Testis (tissue), 3 donors: ENCODE measurements around the gene DEFB132. TPM values are rescaled to one million over a fixed set of nuclear protein-coding genes. Genes with fewer than 3 reads are reported as not detected.
"Not testable (repeated sequence)": the region's sequence is repeated elsewhere in the genome, so short reads cannot be mapped to it uniquely, and the experiment has no call there.

Source experiments
- DNase-seq: peaks from one replicate; pipeline ENCODE4 v3.0.0-alpha.2; 2019
- H3K27ac ChIP-seq, 2 donors: fragments of 200-600 bp; sonication (generic); one replicate each; pipeline ENCODE4 v1.5.1; 2019
- H3K27me3 ChIP-seq: fragments of 200-600 bp; sonication (generic); one replicate; pipeline ENCODE4 v1.5.1; 2019
- H3K36me3 ChIP-seq: fragments of 200-600 bp; sonication (generic); one replicate; pipeline ENCODE4 v1.5.1; 2017; ENCODE audit warnings: low read depth; ENCODE audit errors: missing control alignments
- H3K4me1 ChIP-seq: fragments of 200-600 bp; sonication (generic); one replicate; pipeline ENCODE4 v1.5.1; 2019
- H3K4me3 ChIP-seq, 2 donors: fragments of 200-600 bp; sonication (generic); one replicate each; pipeline ENCODE4 v1.5.1; 2017 to 2019
- H3K9me3 ChIP-seq: fragments of 200-600 bp; sonication (generic); one replicate; pipeline ENCODE4 v1.5.1; 2017
- POLR2A ChIP-seq: fragments of 450-650 bp; IDR thresholded peaks from one replicate; pipeline ENCODE4 v1.6.1; 2017; ENCODE audit warnings: antibody characterized with exemption, mild to moderate bottlenecking, moderate library complexity
- WGBS, 2 donors: methylation state at CpG; one replicate each; pipeline ENCODE4 v1.1.5; 2018; 5-methylcytosine and 5-hydroxymethylcytosine counted together
- intact Hi-C: fragments of 100-400 bp; cut with DNase I; formaldehyde crosslinking; loops from one replicate; pipeline ENCODE4 v1.15.1; 2023; ENCODE audit warnings: low total_unique reads
- polyA plus RNA-seq: library from polyadenylated mRNA; stranded (reverse); fragments of 350-450 nt; fragmentation: Illumina TruSeq; extraction: RNeasy Lipid Tissue Mini Kit (QIAGEN cat#74804); gene quantifications from one replicate; pipeline ENCODE4 v1.2.3, GENCODE V29; 2014; ENCODE audit warnings: low read depth, low replicate concordance; ENCODE audit not compliant: insufficient read depth
- total RNA-seq, 2 donors: library from RNA; depleted of rRNA; stranded (reverse); fragments of >200 nt; gene quantifications; one replicate each; pipeline ENCODE4 v1.2.3, GENCODE V29; 2016
- TF ChIP-seq, protein P1 (sequence below), 3 experiments: fragments of 450-650 bp in 2 of 3; fragments of 200-600 bp in 1 of 3; sonication (generic) in 1 of 3; IDR thresholded peaks; one replicate each; pipeline ENCODE4 v1.5.1; 2016 to 2019; ENCODE audit warnings: antibody characterized with exemption in 3 of 3, mild to moderate bottlenecking in 2 of 3, moderate library complexity in 1 of 3

DEFB132 gene
- total and polyA plus RNA-seq, 3 donors from 2014 or later = not detected

- intact Hi-C loops = no loop called here
Measured at GRCh38 chr20:242905-243304, 14.6 kb upstream of the DEFB132 start.

GRCh38 chr20:251354-251753 is 6.2 kb upstream of the DEFB132 start:
- TF ChIP-seq, protein P1, sequence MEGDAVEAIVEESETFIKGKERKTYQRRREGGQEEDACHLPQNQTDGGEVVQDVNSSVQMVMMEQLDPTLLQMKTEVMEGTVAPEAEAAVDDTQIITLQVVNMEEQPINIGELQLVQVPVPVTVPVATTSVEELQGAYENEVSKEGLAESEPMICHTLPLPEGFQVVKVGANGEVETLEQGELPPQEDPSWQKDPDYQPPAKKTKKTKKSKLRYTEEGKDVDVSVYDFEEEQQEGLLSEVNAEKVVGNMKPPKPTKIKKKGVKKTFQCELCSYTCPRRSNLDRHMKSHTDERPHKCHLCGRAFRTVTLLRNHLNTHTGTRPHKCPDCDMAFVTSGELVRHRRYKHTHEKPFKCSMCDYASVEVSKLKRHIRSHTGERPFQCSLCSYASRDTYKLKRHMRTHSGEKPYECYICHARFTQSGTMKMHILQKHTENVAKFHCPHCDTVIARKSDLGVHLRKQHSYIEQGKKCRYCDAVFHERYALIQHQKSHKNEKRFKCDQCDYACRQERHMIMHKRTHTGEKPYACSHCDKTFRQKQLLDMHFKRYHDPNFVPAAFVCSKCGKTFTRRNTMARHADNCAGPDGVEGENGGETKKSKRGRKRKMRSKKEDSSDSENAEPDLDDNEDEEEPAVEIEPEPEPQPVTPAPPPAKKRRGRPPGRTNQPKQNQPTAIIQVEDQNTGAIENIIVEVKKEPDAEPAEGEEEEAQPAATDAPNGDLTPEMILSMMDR (IDR thresholded peaks at IDR 0.05) = no peak
- TF ChIP-seq POLR2A = no peak
- Histone ChIP-seq H3K4me1 (no peaks in the 10 kb centered on the region), H3K9me3 (no peaks in the 10 kb centered on the region), H3K27ac (no peak overlapping the region), H3K4me3 (no peak overlapping the region), H3K27me3 (no peaks in the 10 kb centered on the region), H3K36me3 (no peaks in the 10 kb centered on the region)
- WGBS, 2 donors = 50 to 59% methylated on average over 2 of the region's 2 CpGs
- DNase-seq = no peak
- intact Hi-C loops = no loop called here

More at GRCh38 chr20:242905-243304, 14.6 kb upstream of the DEFB132 start:
- Histone ChIP-seq H3K9me3 (no peaks in the 10 kb centered on the region), H3K4me3 (no peak overlapping the region), H3K4me1 (no peaks in the 10 kb centered on the region), H3K27ac (no peak overlapping the region), H3K36me3 (no peaks in the 10 kb centered on the region), H3K27me3 (no peaks in the 10 kb centered on the region)
- DNase-seq = no peak
- TF ChIP-seq POLR2A = no peak
- TF ChIP-seq, protein P1 (IDR thresholded peaks at IDR 0.05) = no peak
- WGBS, 2 donors = 81 to 94% methylated on average over 2 of the region's 2 CpGs

DNA sequence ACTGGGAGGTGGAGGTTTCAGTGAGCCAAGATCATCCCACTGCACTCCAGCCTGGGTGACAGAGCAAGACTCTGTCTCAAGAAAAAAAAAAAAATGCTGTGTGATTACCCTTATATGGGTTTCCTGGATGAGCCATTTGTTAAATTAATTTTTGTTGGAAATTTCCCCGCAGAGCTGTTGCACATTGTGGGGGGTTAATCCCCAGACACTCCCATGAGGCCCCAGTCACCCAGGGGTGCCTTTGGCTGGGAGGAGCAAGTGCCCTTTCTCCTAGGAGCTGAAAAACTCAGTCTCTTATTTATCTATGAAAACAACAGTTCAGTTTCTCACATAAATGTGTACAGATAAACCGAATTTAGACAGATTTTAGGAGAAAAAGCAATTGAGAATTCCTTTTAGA is 4.7 kb upstream of the DEFB132 start:
- H3K4me1 ChIP-seq = no peaks in the 10 kb centered on the region
- H3K9me3 ChIP-seq = no peaks in the 10 kb centered on the region
- no peaks in the 10 kb centered on the region for H3K27me3 ChIP-seq
- DNase-seq = no peak
- no peaks in the 10 kb centered on the region for H3K36me3 ChIP-seq
- no peak overlapping the region for H3K4me3 ChIP-seq
- intact Hi-C loops = no loop called here
- no peak overlapping the region for H3K27ac ChIP-seq
- 91% methylated on average over 2 of the region's 2 CpGs for WGBS, 2 donors
- TF ChIP-seq, protein P1 (IDR thresholded peaks at IDR 0.05) = no peak
- TF ChIP-seq POLR2A = no peak

DNA sequence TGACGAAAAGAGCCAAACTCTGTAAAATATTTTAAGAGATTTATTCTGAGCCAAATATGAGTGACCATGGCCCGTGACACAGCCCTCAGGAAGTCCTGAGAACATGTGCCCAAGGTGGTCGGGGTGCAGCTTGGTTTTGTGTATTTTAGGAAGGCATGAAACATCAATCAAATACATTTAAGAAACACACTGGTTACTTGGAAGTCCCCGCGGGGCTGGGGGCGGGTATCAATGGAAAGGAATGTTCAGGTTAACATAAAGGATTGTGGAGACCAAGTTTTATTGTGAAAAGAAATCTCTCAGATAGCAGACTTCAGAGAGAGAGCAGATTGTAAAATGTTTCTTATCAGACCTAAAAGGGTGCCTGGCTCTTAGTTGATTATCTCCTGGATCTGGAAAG is 4.1 kb upstream of the DEFB132 start:
- H3K27ac ChIP-seq, H3K4me3 ChIP-seq, H3K9me3 ChIP-seq, H3K4me1 ChIP-seq, intact Hi-C loops, H3K36me3 ChIP-seq, H3K27me3 ChIP-seq, DNase-seq: not testable (repeated sequence)
- WGBS, 2 donors = 69 to 71% methylated on average over 6 of the region's 6 CpGs

DNA sequence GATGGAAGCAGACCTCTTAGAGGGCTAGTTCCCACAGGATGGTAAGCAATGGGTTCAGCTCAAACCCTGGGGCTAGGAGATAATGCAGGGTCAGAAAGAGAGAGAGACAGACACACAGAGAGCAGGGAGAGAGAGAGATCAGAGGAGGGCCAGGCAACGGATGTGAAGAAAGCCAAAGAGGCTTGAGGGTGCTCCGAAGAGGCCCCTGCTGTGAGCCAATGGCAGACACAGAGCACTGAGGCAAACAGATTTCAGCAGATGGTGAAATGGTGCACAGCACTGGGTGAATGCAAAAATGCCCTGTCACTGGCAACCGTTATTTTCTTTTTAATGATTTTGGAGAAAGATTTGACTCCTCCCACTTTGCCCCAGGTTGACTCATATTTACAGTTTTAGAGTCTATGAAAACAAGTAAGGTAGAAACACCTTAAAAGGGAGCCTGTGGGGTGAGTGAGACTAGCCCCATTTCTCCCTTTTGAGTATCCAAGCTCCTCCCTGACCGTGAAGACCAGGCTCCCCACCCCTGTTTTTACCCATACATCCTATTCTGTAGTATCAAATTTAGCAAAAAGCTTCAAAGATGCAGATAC is 840 bp downstream of the DEFB132 start:
- Histone ChIP-seq H3K27me3 (no peaks in the 10 kb centered on the region), H3K4me3 (no peak overlapping the region), H3K36me3 (no peaks in the 10 kb centered on the region), H3K27ac (no peak overlapping the region), H3K9me3 (no peaks in the 10 kb centered on the region), H3K4me1 (no peaks in the 10 kb centered on the region)
- intact Hi-C loops = no loop called here
- 66 to 71% methylated on average over 4 of the region's 4 CpGs for WGBS, 2 donors
- no peak for DNase-seq
- no peak for TF ChIP-seq POLR2A
- TF ChIP-seq, protein P1 (IDR thresholded peaks at IDR 0.05) = no peak
